ENCODE measurements around the gene FAM107B. TPM values are rescaled to one million over a fixed set of nuclear protein-coding genes. Genes with fewer than 3 reads are reported as not detected.

Gene FAM107B
- total RNA-seq, 5 donors from 2014 or later (not counting 1 experiment from before 2014, with no cell fraction given): 175 to 298 (median 214) TPM

DNA sequence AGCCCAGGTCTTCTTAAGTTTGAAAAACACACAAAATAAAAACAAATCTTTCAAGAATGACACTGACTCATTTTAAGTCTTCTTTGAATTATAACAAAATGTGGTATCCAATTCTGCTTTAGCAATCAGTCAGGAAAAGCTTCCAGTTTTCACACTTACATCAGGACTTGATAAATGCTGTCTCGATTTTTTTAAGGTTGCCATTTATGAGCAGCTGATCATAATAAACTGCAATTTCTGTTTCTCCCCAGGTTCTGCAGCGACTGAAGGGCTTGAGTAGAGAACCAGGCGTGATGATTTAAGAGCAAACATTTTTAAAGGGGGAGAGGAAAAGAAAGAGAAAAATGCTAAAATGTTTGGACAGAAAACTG is 71.1 kb downstream of the FAM107B start:
- Histone ChIP-seq H3K4me3 (ENCODE audit: control insufficient read depth in 1 of 2, extremely low read depth in 1 of 2, low read length in 1 of 2) (no peak overlapping the region), H3K27ac (ENCODE audit: low read length) (no peak overlapping the region), H3K9me3 (no peaks in the 10 kb centered on the region), H3K36me3 (ENCODE audit: control insufficient read depth in 2 of 2, extremely low read depth in 1 of 2, insufficient read depth in 1 of 2, low read length in 1 of 2) (no peaks in the 10 kb centered on the region), H3K4me1 (ENCODE audit: control insufficient read depth in 1 of 2, extremely low read depth in 1 of 2, insufficient read depth in 2 of 2, low read length in 2 of 2) (no peaks in the 10 kb centered on the region), H3K27me3 (replicated peaks in 1 of 2; ENCODE audit: control insufficient read depth in 2 of 2, extremely low read depth in 1 of 2, insufficient read depth in 2 of 2, low read length in 1 of 2) (no peaks in the 10 kb centered on the region)
- no peak for DNase-seq
- no peaks in the 10 kb centered on the region for H3K36me3 Mint-ChIP-seq
- ChIA-PET CTCF (no interaction called here), POLR2A (no interaction called here)
- H3K4me3 Mint-ChIP-seq: no peak overlapping the region
- no peak overlapping the region for H3K27ac Mint-ChIP-seq
- ATAC-seq (replicated peaks in 1 of 4): no peak
- H3K4me1 Mint-ChIP-seq: no peaks in the 10 kb centered on the region
- no peaks in the 10 kb centered on the region for H3K27me3 Mint-ChIP-seq
- H3K9me3 Mint-ChIP-seq: peaks cover 0 to 10% (median 4%) of the 10 kb centered on the region in 3 donors
- WGBS (ENCODE audit: insufficient coverage): 83% methylated on average over 1 of the region's 3 CpGs

GRCh38 chr10:14701466-14701865 is 73.2 kb downstream of the FAM107B start:
- no peak overlapping the region for H3K4me3 Mint-ChIP-seq
- DNase-seq (no peak), ATAC-seq (replicated peaks in 1 of 4) (no peak)
- H3K4me3 ChIP-seq (ENCODE audit: control insufficient read depth in 1 of 2, extremely low read depth in 1 of 2, low read length in 1 of 2): no peak overlapping the region
- H3K36me3 ChIP-seq (ENCODE audit: control insufficient read depth in 2 of 2, extremely low read depth in 1 of 2, insufficient read depth in 1 of 2, low read length in 1 of 2): no peaks in the 10 kb centered on the region
- ChIA-PET CTCF (no interaction called here), POLR2A (no interaction called here)
- H3K4me1 ChIP-seq (ENCODE audit: control insufficient read depth in 1 of 2, extremely low read depth in 1 of 2, insufficient read depth in 2 of 2, low read length in 2 of 2): no peaks in the 10 kb centered on the region
- H3K36me3 Mint-ChIP-seq: no peaks in the 10 kb centered on the region
- H3K27ac Mint-ChIP-seq: no peak overlapping the region
- no peaks in the 10 kb centered on the region for H3K27me3 Mint-ChIP-seq
- H3K27me3 ChIP-seq (replicated peaks in 1 of 2; ENCODE audit: control insufficient read depth in 2 of 2, extremely low read depth in 1 of 2, insufficient read depth in 2 of 2, low read length in 1 of 2): no peaks in the 10 kb centered on the region
- WGBS (ENCODE audit: insufficient coverage): 100% methylated on average over 2 of the region's 7 CpGs
- no peaks in the 10 kb centered on the region for H3K9me3 ChIP-seq
- H3K27ac ChIP-seq (ENCODE audit: low read length): no peak overlapping the region
- no peaks in the 10 kb centered on the region for H3K4me1 Mint-ChIP-seq
- H3K9me3 Mint-ChIP-seq: peaks cover 0 to 10% (median 4%) of the 10 kb centered on the region in 3 donors

- H3K9me3 ChIP-seq: no peaks in the 10 kb centered on the region
- DNase-seq (no peak), ATAC-seq (replicated peaks in 1 of 4) (no peak)
- Mint-ChIP-seq H3K4me1 (no peaks in the 10 kb centered on the region), H3K9me3 (peaks cover 0 to 10% (median 4%) of the 10 kb centered on the region in 3 donors), H3K4me3 (no peak overlapping the region), H3K36me3 (no peaks in the 10 kb centered on the region), H3K27ac (no peak overlapping the region), H3K27me3 (no peaks in the 10 kb centered on the region)
- POLR2A ChIA-PET: no interaction called here
- no peak overlapping the region for H3K27ac ChIP-seq (ENCODE audit: low read length)
- H3K4me1 ChIP-seq (ENCODE audit: control insufficient read depth in 1 of 2, extremely low read depth in 1 of 2, insufficient read depth in 2 of 2, low read length in 2 of 2): no peaks in the 10 kb centered on the region
- H3K4me3 ChIP-seq (ENCODE audit: control insufficient read depth in 1 of 2, extremely low read depth in 1 of 2, low read length in 1 of 2): no peak overlapping the region
- no peaks in the 10 kb centered on the region for H3K36me3 ChIP-seq (ENCODE audit: control insufficient read depth in 2 of 2, extremely low read depth in 1 of 2, insufficient read depth in 1 of 2, low read length in 1 of 2)
- CTCF ChIA-PET: interaction anchor here (0.5 to 0.6 kb wide), 2 partner anchors 111 to 1471 kb away, joined by 3 read pairs; no protein-coding TSS in a partner anchor
- WGBS (ENCODE audit: insufficient coverage): no CpG with 5 or more reads among the region's 1 CpG
- H3K27me3 ChIP-seq (replicated peaks in 1 of 2; ENCODE audit: control insufficient read depth in 2 of 2, extremely low read depth in 1 of 2, insufficient read depth in 2 of 2, low read length in 1 of 2): no peaks in the 10 kb centered on the region
Observed at GRCh38 chr10:14700546-14700945, 74.2 kb downstream of the FAM107B start.

- H3K4me1 ChIP-seq (ENCODE audit: control insufficient read depth in 1 of 2, extremely low read depth in 1 of 2, insufficient read depth in 2 of 2, low read length in 2 of 2): no peaks in the 10 kb centered on the region
- H3K9me3 Mint-ChIP-seq: peaks cover 0 to 10% (median 4%) of the 10 kb centered on the region in 3 donors
- 96% methylated on average over 3 of the region's 4 CpGs for WGBS (ENCODE audit: insufficient coverage)
- H3K27ac ChIP-seq (ENCODE audit: low read length): no peak overlapping the region
- H3K36me3 ChIP-seq (ENCODE audit: control insufficient read depth in 2 of 2, extremely low read depth in 1 of 2, insufficient read depth in 1 of 2, low read length in 1 of 2): no peaks in the 10 kb centered on the region
- no peak for DNase-seq
- no peak overlapping the region for H3K4me3 Mint-ChIP-seq
- CTCF ChIA-PET: no interaction called here
- no peaks in the 10 kb centered on the region for H3K27me3 Mint-ChIP-seq
- H3K27ac Mint-ChIP-seq: no peak overlapping the region
- H3K27me3 ChIP-seq (replicated peaks in 1 of 2; ENCODE audit: control insufficient read depth in 2 of 2, extremely low read depth in 1 of 2, insufficient read depth in 2 of 2, low read length in 1 of 2): no peaks in the 10 kb centered on the region
- POLR2A ChIA-PET: interaction anchor here in 1 of 2 donors (0.9 kb wide), 1 partner anchor 12 kb away, joined by 4 read pairs; no protein-coding TSS in a partner anchor
- ATAC-seq (replicated peaks in 1 of 4): no peak
- no peak overlapping the region for H3K4me3 ChIP-seq (ENCODE audit: control insufficient read depth in 1 of 2, extremely low read depth in 1 of 2, low read length in 1 of 2)
- no peaks in the 10 kb centered on the region for H3K9me3 ChIP-seq
- no peaks in the 10 kb centered on the region for H3K4me1 Mint-ChIP-seq
- no peaks in the 10 kb centered on the region for H3K36me3 Mint-ChIP-seq
Observed at GRCh38 chr10:14699482-14699881, 75.2 kb downstream of the FAM107B start.

DNA sequence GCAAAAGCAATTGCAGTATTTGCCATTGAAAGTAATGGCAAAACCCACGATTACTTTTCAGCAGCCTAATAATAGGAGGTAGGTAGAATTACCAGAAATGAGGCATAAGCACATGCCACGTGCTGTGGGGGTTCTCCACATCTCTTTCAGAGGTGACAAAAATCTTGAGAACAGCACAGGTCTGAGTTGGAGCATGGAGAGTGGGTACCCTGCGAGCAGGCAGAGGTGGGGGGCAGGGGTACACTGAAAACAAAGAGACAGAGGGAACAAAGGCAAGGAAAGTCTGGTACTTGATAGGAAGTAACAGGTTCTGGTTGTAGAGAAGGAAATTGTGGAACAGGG is 75.9 kb downstream of the FAM107B start:
- ChIA-PET POLR2A (no interaction called here), CTCF (no interaction called here)
- no peak overlapping the region for H3K4me3 ChIP-seq (ENCODE audit: control insufficient read depth in 1 of 2, extremely low read depth in 1 of 2, low read length in 1 of 2)
- Mint-ChIP-seq H3K27me3 (no peaks in the 10 kb centered on the region), H3K4me1 (no peaks in the 10 kb centered on the region), H3K36me3 (no peaks in the 10 kb centered on the region), H3K4me3 (no peak overlapping the region), H3K27ac (no peak overlapping the region), H3K9me3 (peaks cover 0 to 10% (median 4%) of the 10 kb centered on the region in 3 donors)
- 81% methylated on average over 3 of the region's 3 CpGs for WGBS (ENCODE audit: insufficient coverage)
- ATAC-seq (replicated peaks in 1 of 4) (no peak), DNase-seq (no peak)
- H3K36me3 ChIP-seq (ENCODE audit: control insufficient read depth in 2 of 2, extremely low read depth in 1 of 2, insufficient read depth in 1 of 2, low read length in 1 of 2): no peaks in the 10 kb centered on the region
- H3K27ac ChIP-seq (ENCODE audit: low read length): no peak overlapping the region
- no peaks in the 10 kb centered on the region for H3K4me1 ChIP-seq (ENCODE audit: control insufficient read depth in 1 of 2, extremely low read depth in 1 of 2, insufficient read depth in 2 of 2, low read length in 2 of 2)
- H3K27me3 ChIP-seq (replicated peaks in 1 of 2; ENCODE audit: control insufficient read depth in 2 of 2, extremely low read depth in 1 of 2, insufficient read depth in 2 of 2, low read length in 1 of 2): no peaks in the 10 kb centered on the region
- no peaks in the 10 kb centered on the region for H3K9me3 ChIP-seq

GRCh38 chr10:14698111-14698828 is 76.4 kb downstream of the FAM107B start:
- H3K4me3 ChIP-seq (ENCODE audit: control insufficient read depth in 1 of 2, extremely low read depth in 1 of 2, low read length in 1 of 2): no peak overlapping the region
- H3K36me3 Mint-ChIP-seq: no peaks in the 10 kb centered on the region

More at GRCh38 chr10:14698111-14698828, 76.4 kb downstream of the FAM107B start:
- Mint-ChIP-seq H3K4me1 (no peaks in the 10 kb centered on the region), H3K27me3 (no peaks in the 10 kb centered on the region), H3K9me3 (peaks cover 0 to 10% (median 4%) of the 10 kb centered on the region in 3 donors), H3K4me3 (no peak overlapping the region), H3K27ac (no peak overlapping the region)
- ChIA-PET CTCF (no interaction called here), POLR2A (no interaction called here)
- 94% methylated on average over 6 of the region's 6 CpGs for WGBS (ENCODE audit: insufficient coverage)
- DNase-seq: no peak
- Histone ChIP-seq H3K36me3 (ENCODE audit: control insufficient read depth in 2 of 2, extremely low read depth in 1 of 2, insufficient read depth in 1 of 2, low read length in 1 of 2) (no peaks in the 10 kb centered on the region), H3K9me3 (no peaks in the 10 kb centered on the region), H3K27me3 (replicated peaks in 1 of 2; ENCODE audit: control insufficient read depth in 2 of 2, extremely low read depth in 1 of 2, insufficient read depth in 2 of 2, low read length in 1 of 2) (no peaks in the 10 kb centered on the region), H3K27ac (ENCODE audit: low read length) (no peak overlapping the region), H3K4me1 (ENCODE audit: control insufficient read depth in 1 of 2, extremely low read depth in 1 of 2, insufficient read depth in 2 of 2, low read length in 2 of 2) (no peaks in the 10 kb centered on the region)
- ATAC-seq (replicated peaks in 1 of 4): no peak

Data from T-cell (primary cell).